HepG2 (cell line): ENCODE measurements around the gene SIGLEC10. TPM values are rescaled to one million over a fixed set of nuclear protein-coding genes. Genes with fewer than 3 reads are reported as not detected.

ENCODE experiments used
- ATAD3A ChIP-seq: sonication (generic); formaldehyde crosslinking; IDR thresholded peaks from 2 replicates; pipeline ENCODE4 v1.4.0; 2020; ENCODE audit warnings: missing genetic modification reagents
- ATF6 ChIP-seq: sonication (generic); formaldehyde crosslinking; conservative IDR thresholded peaks from 2 replicates; pipeline ENCODE4 v1.4.0; 2020; ENCODE audit warnings: missing genetic modification reagents
- BHLHE40 ChIP-seq: IDR thresholded peaks from 2 replicates; pipeline ENCODE4 v1.6.1; 2011; ENCODE audit warnings: low read length, improper control_type of control experiment
- CEBPZ ChIP-seq: IDR thresholded peaks from 2 replicates; pipeline ENCODE4 v1.6.1; 2012; ENCODE audit warnings: low read length, improper control_type of control experiment
- CHD4 ChIP-seq: fragments of 200-600 bp; sonication (generic); IDR thresholded peaks from 2 replicates; pipeline ENCODE4 v1.7.0; 2017; ENCODE audit warnings: mild to moderate bottlenecking, low read length, borderline replicate concordance
- DPF2 ChIP-seq: sonication (generic); formaldehyde crosslinking; IDR thresholded peaks from 2 replicates; pipeline ENCODE4 v1.4.0; 2020; ENCODE audit warnings: mild to moderate bottlenecking, low read depth, missing genetic modification reagents, borderline replicate concordance
- JDP2 ChIP-seq: sonication (generic); formaldehyde crosslinking; IDR thresholded peaks from 2 replicates; pipeline ENCODE4 v1.8.1; 2022; ENCODE audit warnings: missing genetic modification reagents, borderline replicate concordance
- MTERF4 ChIP-seq: sonication (generic); formaldehyde crosslinking; IDR thresholded peaks from 2 replicates; pipeline ENCODE4 v1.8.0; 2023; ENCODE audit warnings: mild to moderate bottlenecking, missing genetic modification reagents
- MXD3 ChIP-seq: IDR thresholded peaks from 2 replicates; pipeline ENCODE4 v1.6.1; 2016; ENCODE audit warnings: mild to moderate bottlenecking, missing biosample characterization, missing genetic modification reagents
- NFKBIZ ChIP-seq: IDR thresholded peaks from 2 replicates; pipeline ENCODE4 v1.6.1; 2018; ENCODE audit warnings: missing genetic modification reagents, missing compliant biosample characterization
- SETDB1 ChIP-seq: sonication (generic); formaldehyde crosslinking; IDR thresholded peaks from 2 replicates; pipeline ENCODE4 v1.5.1; 2020; ENCODE audit warnings: missing genetic modification reagents, mild to moderate bottlenecking, borderline replicate concordance
- SPEN ChIP-seq: sonication (generic); formaldehyde crosslinking; IDR thresholded peaks from 2 replicates; pipeline ENCODE4 v1.5.1; 2020; ENCODE audit warnings: low read depth, mild to moderate bottlenecking, missing genetic modification reagents
- SRSF4 ChIP-seq: fragments of 200-400 bp; formaldehyde crosslinking; IDR thresholded peaks from one replicate; pipeline ENCODE4 v1.6.1; 2018; ENCODE audit warnings: mild to moderate bottlenecking, low read depth, low read length, moderate library complexity; ENCODE audit not compliant: poor library complexity, severe bottlenecking
- SRSF9 ChIP-seq: fragments of 200-400 bp; formaldehyde crosslinking; IDR thresholded peaks from 2 replicates; pipeline ENCODE4 v1.6.1; 2018; ENCODE audit warnings: borderline replicate concordance, mild to moderate bottlenecking, low read depth, low read length; ENCODE audit not compliant: insufficient read depth, poor library complexity, severe bottlenecking
- USF2 ChIP-seq, 2 experiments: sonication (generic) in 1 of 2; formaldehyde crosslinking in 1 of 2; IDR thresholded peaks; 2 replicates each; pipeline versions ENCODE4 v1.5.1 to v1.6.1; 2011 to 2020; ENCODE audit warnings: borderline replicate concordance in 1 of 2, low read depth in 1 of 2, low read length in 1 of 2, mild to moderate bottlenecking in 1 of 2, missing genetic modification reagents in 1 of 2, moderate library complexity in 1 of 2
- ZFP41 ChIP-seq: sonication (generic); formaldehyde crosslinking; IDR thresholded peaks from 2 replicates; pipeline ENCODE4 v1.4.0; 2020; ENCODE audit warnings: mild to moderate bottlenecking, missing genetic modification reagents, borderline replicate concordance
- ZFP90 ChIP-seq: sonication (generic); formaldehyde crosslinking; IDR thresholded peaks from 2 replicates; pipeline ENCODE4 v1.8.0; 2022; ENCODE audit warnings: missing genetic modification reagents, mild to moderate bottlenecking, inconsistent platforms, borderline replicate concordance
- ZNF3 ChIP-seq: IDR thresholded peaks from 2 replicates; pipeline ENCODE4 v1.7.0; 2017; ENCODE audit warnings: inconsistent platforms
- ZNF563 ChIP-seq: sonication (generic); formaldehyde crosslinking; IDR thresholded peaks from 2 replicates; pipeline ENCODE4 v1.8.0; 2022; ENCODE audit warnings: mild to moderate bottlenecking, moderate library complexity, missing genetic modification reagents
- polyA plus RNA-seq, 8 experiments: library from polyadenylated mRNA; depleted of rRNA in 3 of 8; stranded (reverse) in 7 of 8; unstranded in 1 of 8; fragments of >200 nt; fragmentation: Illumina TruSeq in 4 of 8; extraction: Trizol in 4 of 8; gene quantifications; 2 replicates each; pipeline versions ENCODE4 v1.2.1 to v1.2.3, GENCODE V29; 2011 to 2016; ENCODE audit warnings: low read depth in 4 of 8, missing spikeins in 1 of 8, mixed read lengths in 1 of 8; ENCODE audit not compliant: insufficient read depth in 1 of 8
- total RNA-seq, 5 experiments: library from RNA; depleted of rRNA; stranded (reverse); fragments of >200 nt; fragmentation: Illumina TruSeq; extraction: Trizol; gene quantifications; 2 replicates each; pipeline ENCODE4 v1.2.3, GENCODE V29; 2016; ENCODE audit warnings: low read depth in 1 of 5

Gene SIGLEC10
- total and polyA plus RNA-seq, 2 of the 13 experiments (the other 11 are each of a cell fraction or from before 2014, with no cell fraction given), result not detected

- TF ChIP-seq ZFP90 (CRISPR knock-in tag), result no peak
- TF ChIP-seq SRSF4, result no peak
- TF ChIP-seq ZNF3 (CRISPR knock-in tag), result no peak
- TF ChIP-seq DPF2 (CRISPR knock-in tag), result no peak
- no peak for TF ChIP-seq CEBPZ
- TF ChIP-seq ZFP41, result 0 out of 2 replicates have a peak, but pooled peaks have one; percentile 70
- no peak for TF ChIP-seq BHLHE40
- peak; percentile 51 for TF ChIP-seq MXD3 (CRISPR knock-in tag)
- no peak for TF ChIP-seq JDP2 (CRISPR knock-in tag)
- no peak for TF ChIP-seq ATAD3A (CRISPR knock-in tag)
- TF ChIP-seq SPEN (CRISPR knock-in tag), result peak; percentile 73
- peak; percentile 46; the same call in 1 of the 2 replicates for TF ChIP-seq ZNF563 (CRISPR knock-in tag)
- TF ChIP-seq NFKBIZ (CRISPR knock-in tag), result no peak
- no peak for TF ChIP-seq SETDB1 (CRISPR knock-in tag)
- TF ChIP-seq MTERF4 (CRISPR knock-in tag), result peak; percentile 7; the same call in 1 of the 2 replicates
- no peak for TF ChIP-seq USF2 (IDR thresholded peaks at IDR 0.05; ENCODE audit: low read depth, low read length)
- no peak for TF ChIP-seq USF2 (CRISPR knock-in tag; IDR thresholded peaks at IDR 0.05; ENCODE audit: borderline replicate concordance)
- no peak for TF ChIP-seq ATF6 (CRISPR knock-in tag)
- no peak for TF ChIP-seq CHD4
- TF ChIP-seq SRSF9, result no peak
These were observed 50.8 kb downstream of the SIGLEC10 start (continued) for GRCh38 chr19:51366389-51367254.
